NB4 (cell line): Measurements from ENCODE around the gene DIS3L2.

Experiments
- DNase-seq: peaks from one replicate; pipeline ENCODE4 v3.0.0; 2010; ENCODE audit warnings: low read depth
- H3K4me3 ChIP-seq: one replicate; pipeline ENCODE4 v1.5.1; 2011; ENCODE audit warnings: mild to moderate bottlenecking, low read depth, low read length, moderate library complexity
- MYC ChIP-seq: IDR thresholded peaks from 2 replicates; pipeline ENCODE4 v1.6.1; 2011; ENCODE audit warnings: low read depth, low read length
- POLR2A ChIP-seq: IDR thresholded peaks from 2 replicates; pipeline ENCODE4 v1.6.1; 2011; ENCODE audit warnings: mild to moderate bottlenecking; ENCODE audit not compliant: insufficient read length; ENCODE audit errors: extremely low read depth
- TF ChIP-seq, protein P1 (sequence below): IDR thresholded peaks from one replicate; pipeline ENCODE4 v1.5.1; 2012; ENCODE audit warnings: low read depth, low read length
- TF ChIP-seq, protein P2 (sequence below): IDR thresholded peaks from 2 replicates; pipeline ENCODE4 v1.6.1; 2011; ENCODE audit warnings: low read depth, low read length

DIS3L2 gene

GRCh38 chr2:232348936-232349335 lies 387.4 kb downstream of the DIS3L2 start:
- H3K4me3 ChIP-seq: no peak overlapping the region
- DNase-seq: peak; percentile 35
- TF ChIP-seq, protein P1, sequence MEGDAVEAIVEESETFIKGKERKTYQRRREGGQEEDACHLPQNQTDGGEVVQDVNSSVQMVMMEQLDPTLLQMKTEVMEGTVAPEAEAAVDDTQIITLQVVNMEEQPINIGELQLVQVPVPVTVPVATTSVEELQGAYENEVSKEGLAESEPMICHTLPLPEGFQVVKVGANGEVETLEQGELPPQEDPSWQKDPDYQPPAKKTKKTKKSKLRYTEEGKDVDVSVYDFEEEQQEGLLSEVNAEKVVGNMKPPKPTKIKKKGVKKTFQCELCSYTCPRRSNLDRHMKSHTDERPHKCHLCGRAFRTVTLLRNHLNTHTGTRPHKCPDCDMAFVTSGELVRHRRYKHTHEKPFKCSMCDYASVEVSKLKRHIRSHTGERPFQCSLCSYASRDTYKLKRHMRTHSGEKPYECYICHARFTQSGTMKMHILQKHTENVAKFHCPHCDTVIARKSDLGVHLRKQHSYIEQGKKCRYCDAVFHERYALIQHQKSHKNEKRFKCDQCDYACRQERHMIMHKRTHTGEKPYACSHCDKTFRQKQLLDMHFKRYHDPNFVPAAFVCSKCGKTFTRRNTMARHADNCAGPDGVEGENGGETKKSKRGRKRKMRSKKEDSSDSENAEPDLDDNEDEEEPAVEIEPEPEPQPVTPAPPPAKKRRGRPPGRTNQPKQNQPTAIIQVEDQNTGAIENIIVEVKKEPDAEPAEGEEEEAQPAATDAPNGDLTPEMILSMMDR: no peak
- TF ChIP-seq, protein P2, sequence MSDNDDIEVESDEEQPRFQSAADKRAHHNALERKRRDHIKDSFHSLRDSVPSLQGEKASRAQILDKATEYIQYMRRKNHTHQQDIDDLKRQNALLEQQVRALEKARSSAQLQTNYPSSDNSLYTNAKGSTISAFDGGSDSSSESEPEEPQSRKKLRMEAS: peak; percentile 67

DNA sequence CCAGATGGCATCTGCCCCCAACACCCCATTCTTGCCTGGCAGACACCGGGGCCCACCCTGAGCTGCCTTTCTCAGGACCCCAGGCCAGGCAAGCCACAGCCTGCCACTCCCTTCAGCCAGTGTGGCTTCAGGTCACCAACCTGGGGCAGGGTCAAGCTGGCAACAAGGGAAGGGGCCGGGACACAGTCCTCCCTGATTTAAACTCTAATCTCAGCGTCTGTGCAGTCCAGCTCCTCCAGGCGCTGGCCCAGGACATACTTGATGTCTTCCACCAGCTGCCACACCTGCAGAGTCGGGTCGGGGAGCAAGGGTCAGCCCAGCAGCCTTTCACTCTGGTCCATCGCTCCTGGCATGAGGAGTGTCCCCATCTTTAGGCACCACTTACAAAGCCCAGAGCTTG lies 388.0 kb downstream of the DIS3L2 start:
- TF ChIP-seq MYC: no peak
- H3K4me3 ChIP-seq: no peak overlapping the region
- DNase-seq: no peak

GRCh38 chr2:232349946-232350635 lies 388.6 kb downstream of the DIS3L2 start:
- DNase-seq: no peak
- H3K4me3 ChIP-seq: no peak overlapping the region
- TF ChIP-seq, protein P1: no peak
- TF ChIP-seq POLR2A (no peak), MYC (no peak)
- TF ChIP-seq, protein P2: no peak

- TF ChIP-seq MYC (no peak), POLR2A (no peak)
- TF ChIP-seq, protein P2: no peak
- TF ChIP-seq, protein P1: no peak
- no peak for DNase-seq
- H3K4me3 ChIP-seq: no peak overlapping the region
Measured at GRCh38 chr2:232350804-232351685, 389.5 kb downstream of the DIS3L2 start.

GRCh38 chr2:232351686-232352510 lies 390.4 kb downstream of the DIS3L2 start:
- H3K4me3 ChIP-seq: no peak overlapping the region
- TF ChIP-seq MYC (no peak), POLR2A (no peak)
- TF ChIP-seq, protein P1: no peak
- TF ChIP-seq, protein P2: no peak
- no peak for DNase-seq

GRCh38 chr2:232352511-232353091 lies 391.1 kb downstream of the DIS3L2 start:
- TF ChIP-seq, protein P2: no peak
- TF ChIP-seq, protein P1: no peak
- TF ChIP-seq POLR2A (no peak), MYC (no peak)
- H3K4me3 ChIP-seq: no peak overlapping the region
- DNase-seq: no peak
